Measurements from ENCODE around the gene PAMR1. TPM values are rescaled to one million over a fixed set of nuclear protein-coding genes. Genes with fewer than 3 reads are reported as not detected.

PAMR1 gene
- total and polyA plus RNA-seq, 4 donors, result 0.60 to 15.2 (median 1.4) TPM

DNA sequence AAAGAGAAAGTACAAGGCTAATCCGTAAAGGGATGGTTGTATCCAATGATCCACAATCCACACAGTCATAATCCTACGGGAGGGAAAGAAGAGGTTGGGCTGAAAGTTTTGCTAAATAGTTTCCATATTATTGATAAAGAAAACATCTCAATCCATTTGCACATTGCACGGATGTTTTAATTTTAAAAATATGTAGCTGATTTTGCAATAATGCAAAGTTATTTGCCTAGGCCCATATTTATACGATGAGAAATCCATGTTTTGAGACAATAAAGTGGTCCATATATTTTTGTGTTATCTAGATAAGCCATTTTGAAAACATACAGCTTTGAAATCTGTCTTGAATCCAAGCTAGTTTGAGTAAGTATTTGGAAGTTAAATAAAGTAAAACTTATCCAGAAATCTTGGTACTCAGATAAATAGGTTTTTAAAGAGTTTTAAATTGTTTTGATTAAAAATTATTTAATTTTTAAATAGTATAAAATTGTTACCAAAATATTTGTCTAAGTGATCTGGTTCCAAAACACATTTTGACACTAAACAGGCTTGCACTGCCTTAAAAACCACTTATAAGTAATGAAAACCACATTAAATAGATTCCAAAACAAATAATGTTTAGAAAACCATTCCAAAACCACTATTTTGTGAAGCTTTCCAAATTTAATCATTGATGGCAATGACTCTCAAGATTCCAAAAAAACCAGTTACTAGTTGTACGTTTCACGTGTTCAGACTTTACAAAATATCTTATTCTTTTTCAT lies 38.2 kb upstream of the PAMR1 start:
- H3K4me3 ChIP-seq, result no peak overlapping the region
- 59 to 71% methylated on average over 6 of the region's 6 CpGs for WGBS, 2 donors
- peaks cover 0 to 31% (median 0%) of the 10 kb centered on the region in 5 donors for H3K4me1 ChIP-seq (ENCODE audit: control insufficient read depth in 5 of 5, insufficient read depth in 5 of 5, low read length in 5 of 5)
- ATAC-seq (ENCODE audit: insufficient read depth, low FRiP score) (no peak), DNase-seq (peak in 2 of 3 donors; percentile 78 to 88)
- H3K27me3 ChIP-seq (ENCODE audit: control insufficient read depth in 3 of 3, insufficient read depth in 3 of 3, low read length in 2 of 3), result no peaks in the 10 kb centered on the region
- H3K9ac ChIP-seq (ENCODE audit: insufficient read depth in 1 of 2, low read length in 2 of 2), result no peak overlapping the region
- H3K9me3 ChIP-seq (ENCODE audit: control insufficient read depth in 4 of 4, insufficient read depth in 3 of 4, low read length in 3 of 4), result peaks cover 0 to 3% (median 1%) of the 10 kb centered on the region in 4 donors
- no peaks in the 10 kb centered on the region for H3K36me3 ChIP-seq (ENCODE audit: control insufficient read depth in 4 of 4, insufficient read depth in 4 of 4, low read length in 4 of 4)
- TF ChIP-seq, protein P1, sequence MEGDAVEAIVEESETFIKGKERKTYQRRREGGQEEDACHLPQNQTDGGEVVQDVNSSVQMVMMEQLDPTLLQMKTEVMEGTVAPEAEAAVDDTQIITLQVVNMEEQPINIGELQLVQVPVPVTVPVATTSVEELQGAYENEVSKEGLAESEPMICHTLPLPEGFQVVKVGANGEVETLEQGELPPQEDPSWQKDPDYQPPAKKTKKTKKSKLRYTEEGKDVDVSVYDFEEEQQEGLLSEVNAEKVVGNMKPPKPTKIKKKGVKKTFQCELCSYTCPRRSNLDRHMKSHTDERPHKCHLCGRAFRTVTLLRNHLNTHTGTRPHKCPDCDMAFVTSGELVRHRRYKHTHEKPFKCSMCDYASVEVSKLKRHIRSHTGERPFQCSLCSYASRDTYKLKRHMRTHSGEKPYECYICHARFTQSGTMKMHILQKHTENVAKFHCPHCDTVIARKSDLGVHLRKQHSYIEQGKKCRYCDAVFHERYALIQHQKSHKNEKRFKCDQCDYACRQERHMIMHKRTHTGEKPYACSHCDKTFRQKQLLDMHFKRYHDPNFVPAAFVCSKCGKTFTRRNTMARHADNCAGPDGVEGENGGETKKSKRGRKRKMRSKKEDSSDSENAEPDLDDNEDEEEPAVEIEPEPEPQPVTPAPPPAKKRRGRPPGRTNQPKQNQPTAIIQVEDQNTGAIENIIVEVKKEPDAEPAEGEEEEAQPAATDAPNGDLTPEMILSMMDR (IDR thresholded peaks at IDR 0.05; ENCODE audit: control extremely low read depth, extremely low read depth), result no peak
- no peak overlapping the region for H3K27ac ChIP-seq (ENCODE audit: low read depth in 1 of 2, low read length in 1 of 2)

DNA sequence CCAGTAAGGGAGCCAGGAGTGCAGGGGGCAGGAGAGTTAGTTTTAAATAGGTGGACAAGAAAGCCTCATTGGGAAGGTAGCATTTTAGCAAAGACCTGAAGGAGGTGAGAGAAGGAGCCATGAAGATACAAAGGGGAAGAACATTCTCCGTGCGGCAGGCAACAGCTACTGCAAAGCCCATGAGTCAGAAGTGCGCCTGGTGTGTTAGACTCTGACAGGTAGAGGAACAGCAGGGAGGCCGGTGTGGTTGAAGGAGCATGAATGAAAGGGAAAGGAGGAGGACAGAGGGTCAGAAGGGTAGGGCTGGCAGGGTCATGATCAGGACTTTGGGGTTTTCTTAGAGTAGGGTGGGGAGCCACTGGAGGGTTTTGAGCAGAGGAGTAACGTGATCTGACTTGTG lies 34.5 kb upstream of the PAMR1 start:
- no peaks in the 10 kb centered on the region for H3K9me3 ChIP-seq (ENCODE audit: control insufficient read depth in 4 of 4, insufficient read depth in 3 of 4, low read length in 3 of 4)
- no peak for ATAC-seq (ENCODE audit: insufficient read depth, low FRiP score)
- TF ChIP-seq, protein P1 (IDR thresholded peaks at IDR 0.05; ENCODE audit: control extremely low read depth, extremely low read depth), result no peak
- no peak overlapping the region for H3K4me3 ChIP-seq
- H3K27me3 ChIP-seq (ENCODE audit: control insufficient read depth in 3 of 3, insufficient read depth in 3 of 3, low read length in 2 of 3), result no peaks in the 10 kb centered on the region
- 90 to 92% methylated on average over 5 of the region's 5 CpGs for WGBS, 2 donors
- no peak for DNase-seq
- H3K36me3 ChIP-seq (ENCODE audit: control insufficient read depth in 4 of 4, insufficient read depth in 4 of 4, low read length in 4 of 4), result no peaks in the 10 kb centered on the region
- peaks cover 0 to 19% (median 0%) of the 10 kb centered on the region in 5 donors for H3K4me1 ChIP-seq (ENCODE audit: control insufficient read depth in 5 of 5, insufficient read depth in 5 of 5, low read length in 5 of 5)
- no peak overlapping the region for H3K27ac ChIP-seq (ENCODE audit: low read depth in 1 of 2, low read length in 1 of 2)
- H3K9ac ChIP-seq (ENCODE audit: insufficient read depth in 1 of 2, low read length in 2 of 2), result no peak overlapping the region

DNA sequence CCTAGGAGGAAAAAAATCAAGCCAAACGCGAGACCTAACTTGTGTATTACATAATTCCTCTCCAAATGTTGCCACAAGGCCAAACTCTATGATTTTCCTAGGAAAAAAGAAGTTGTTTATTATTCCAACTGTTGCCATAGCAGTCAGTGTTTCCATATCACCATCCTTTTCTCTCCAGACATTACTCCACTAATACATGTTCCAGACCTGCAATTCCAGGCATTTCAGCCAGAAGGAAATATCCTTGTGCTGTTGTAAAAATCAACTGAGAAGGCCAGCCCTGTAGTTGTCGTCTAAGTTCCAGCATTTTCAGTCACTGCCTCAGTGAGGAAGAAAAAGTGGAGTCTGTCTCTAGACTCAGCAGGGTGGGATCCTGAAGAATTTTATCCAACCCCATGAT lies 33.1 kb upstream of the PAMR1 start:
- Histone ChIP-seq H3K27me3 (ENCODE audit: control insufficient read depth in 3 of 3, insufficient read depth in 3 of 3, low read length in 2 of 3) (no peaks in the 10 kb centered on the region), H3K36me3 (ENCODE audit: control insufficient read depth in 4 of 4, insufficient read depth in 4 of 4, low read length in 4 of 4) (no peaks in the 10 kb centered on the region), H3K9ac (ENCODE audit: insufficient read depth in 1 of 2, low read length in 2 of 2) (no peak overlapping the region), H3K4me1 (ENCODE audit: control insufficient read depth in 5 of 5, insufficient read depth in 5 of 5, low read length in 5 of 5) (peaks cover 0 to 9% (median 0%) of the 10 kb centered on the region in 5 donors), H3K27ac (ENCODE audit: low read depth in 1 of 2, low read length in 1 of 2) (no peak overlapping the region), H3K9me3 (ENCODE audit: control insufficient read depth in 4 of 4, insufficient read depth in 3 of 4, low read length in 3 of 4) (no peaks in the 10 kb centered on the region), H3K4me3 (no peak overlapping the region)
- ATAC-seq (ENCODE audit: insufficient read depth, low FRiP score) (no peak), DNase-seq (peak in 2 of 3 donors; percentile 55 to 58)
- TF ChIP-seq, protein P1 (IDR thresholded peaks at IDR 0.05; ENCODE audit: control extremely low read depth, extremely low read depth), result no peak
- 60 to 74% methylated on average over 3 of the region's 3 CpGs for WGBS, 2 donors
